ENCODE data around the gene NCAPD2. TPM values are rescaled to one million over a fixed set of nuclear protein-coding genes. Genes with fewer than 3 reads are reported as not detected.
A peak's percentile ranks its signal among the peaks of the same experiment; 100 is the strongest.

Gene NCAPD2
- total and polyA plus RNA-seq, 2 donors (not counting 1 experiment from before 2014, with no cell fraction given), result 19.9 to 42.1 TPM

DNA sequence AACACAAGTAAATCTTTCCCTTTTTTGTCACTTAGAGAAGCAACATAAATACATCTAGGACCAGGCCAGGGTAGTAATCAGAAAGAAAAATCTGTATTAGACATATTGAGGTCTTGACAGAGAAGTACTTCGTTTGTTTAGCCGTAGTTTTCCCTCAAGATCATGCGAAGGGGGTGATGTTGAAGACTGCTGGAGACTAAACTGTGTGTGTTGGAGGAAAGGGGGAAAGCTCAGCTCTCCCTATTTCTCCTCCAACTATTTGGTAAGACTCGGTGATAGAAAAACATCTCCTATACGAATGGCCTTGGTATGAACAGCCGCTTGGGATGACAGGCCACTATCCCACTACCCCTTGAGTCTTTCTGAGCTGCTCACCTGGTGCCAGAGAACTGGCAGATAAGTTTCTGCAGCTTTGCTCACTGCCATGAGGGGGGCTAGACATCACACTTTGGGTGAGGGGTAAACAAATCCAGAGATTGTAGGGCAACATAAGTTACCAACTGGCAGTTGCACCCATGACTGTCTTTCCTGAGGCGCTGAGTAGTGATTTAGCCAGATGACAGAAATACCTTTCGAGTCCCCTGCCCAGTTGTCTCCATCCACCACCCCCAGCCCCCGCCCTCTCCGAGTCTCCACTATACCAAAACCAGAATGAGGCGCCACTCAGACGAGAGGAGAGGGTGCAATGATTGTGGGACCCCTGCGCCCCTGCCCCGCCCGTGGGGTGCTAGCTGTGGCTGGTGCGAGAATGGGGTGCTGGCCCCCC, 24.1 kb upstream of the NCAPD2 start:
- no peak for DNase-seq
- POLR2A ChIA-PET, result interaction anchor here (0.5 to 3.6 kb wide), 17 partner anchors 9 to 382 kb away, joined by 3 to 46 read pairs (median 6); partner anchors contain the start of genes CD27, GAPDH, MRPL51 and NCAPD2

More for the DNA sequence above, 24.1 kb upstream of the NCAPD2 start:
- Mint-ChIP-seq H3K27me3 (no peaks in the 10 kb centered on the region), H3K4me1 (peaks cover 53% of the 10 kb centered on the region), H3K27ac (peak overlapping the region; percentile 97), H3K9me3 (ENCODE audit: insufficient read depth) (no peaks in the 10 kb centered on the region), H3K4me3 (peak overlapping the region; percentile 90)
- Histone ChIP-seq H3K4me2 (replicated peaks; ENCODE audit: low read depth, low read length, poor library complexity, severe bottlenecking) (peak overlapping the region; percentile 89), H3K36me3 (replicated peaks in 1 of 2; ENCODE audit: control extremely low read depth in 1 of 2, control insufficient read depth in 1 of 2, extremely low read depth in 1 of 2, insufficient read depth in 2 of 2, low read length in 1 of 2) (peaks cover 1 to 15% of the 10 kb centered on the region in 2 experiments), H3K4me1 (ENCODE audit: control insufficient read depth in 2 of 2, insufficient read depth in 2 of 2, low read length in 2 of 2) (peaks cover 30 to 51% of the 10 kb centered on the region in 2 donors), H3K27me3 (replicated peaks in 1 of 4; ENCODE audit: control extremely low read depth in 1 of 4, control insufficient read depth in 3 of 4, insufficient read depth in 4 of 4, low read length in 3 of 4) (no peaks in the 10 kb centered on the region), H3K27ac (ENCODE audit: low read length in 2 of 2) (peak overlapping the region; percentile 75 to 82), H3K79me2 (ENCODE audit: control insufficient read depth, insufficient read depth, low read length) (peaks cover 43% of the 10 kb centered on the region), H4K20me1 (ENCODE audit: control insufficient read depth, insufficient read depth, low read length, poor library complexity, severe bottlenecking) (peaks cover 19% of the 10 kb centered on the region), H3K9me3 (ENCODE audit: control extremely low read depth in 1 of 3, control insufficient read depth in 2 of 3, insufficient read depth in 1 of 3, low read length in 2 of 3) (no peaks in the 10 kb centered on the region), H3K9ac (ENCODE audit: low read length) (peak overlapping the region; percentile 82), H2AFZ (ENCODE audit: insufficient read depth, low read depth, low read length, poor library complexity, severe bottlenecking) (peak overlapping the region; percentile 94), H3K4me3 (ENCODE audit: control extremely low read depth in 1 of 5, extremely low read depth in 1 of 5, insufficient read depth in 1 of 5, low read depth in 2 of 5, low read length in 4 of 5) (peak overlapping the region; percentile 54 to 82 (median 75))
- CTCF ChIA-PET, result interaction anchor here (0.8 to 6.0 kb wide), 16 partner anchors 8 to 144 kb away, joined by 3 to 67 read pairs (median 4); partner anchors contain the start of genes CD27 and MRPL51
- no peak for TF ChIP-seq EZH2 (IDR thresholded peaks at IDR 0.05; ENCODE audit: borderline replicate concordance, insufficient read depth, low read depth, low read length, poor library complexity, severe bottlenecking)
- TF ChIP-seq, protein P1, sequence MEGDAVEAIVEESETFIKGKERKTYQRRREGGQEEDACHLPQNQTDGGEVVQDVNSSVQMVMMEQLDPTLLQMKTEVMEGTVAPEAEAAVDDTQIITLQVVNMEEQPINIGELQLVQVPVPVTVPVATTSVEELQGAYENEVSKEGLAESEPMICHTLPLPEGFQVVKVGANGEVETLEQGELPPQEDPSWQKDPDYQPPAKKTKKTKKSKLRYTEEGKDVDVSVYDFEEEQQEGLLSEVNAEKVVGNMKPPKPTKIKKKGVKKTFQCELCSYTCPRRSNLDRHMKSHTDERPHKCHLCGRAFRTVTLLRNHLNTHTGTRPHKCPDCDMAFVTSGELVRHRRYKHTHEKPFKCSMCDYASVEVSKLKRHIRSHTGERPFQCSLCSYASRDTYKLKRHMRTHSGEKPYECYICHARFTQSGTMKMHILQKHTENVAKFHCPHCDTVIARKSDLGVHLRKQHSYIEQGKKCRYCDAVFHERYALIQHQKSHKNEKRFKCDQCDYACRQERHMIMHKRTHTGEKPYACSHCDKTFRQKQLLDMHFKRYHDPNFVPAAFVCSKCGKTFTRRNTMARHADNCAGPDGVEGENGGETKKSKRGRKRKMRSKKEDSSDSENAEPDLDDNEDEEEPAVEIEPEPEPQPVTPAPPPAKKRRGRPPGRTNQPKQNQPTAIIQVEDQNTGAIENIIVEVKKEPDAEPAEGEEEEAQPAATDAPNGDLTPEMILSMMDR (IDR thresholded peaks at IDR 0.05), result no peak
- ATAC-seq (ENCODE audit: low read depth), result no peak
- intact Hi-C loops (cut with micrococcal nuclease), result loop anchor here (1.0 to 10.0 kb wide), 5 partner anchors 7 to 135 kb away; partner anchors contain the start of genes GAPDH, MRPL51 and NOP2
- WGBS (ENCODE audit: insufficient coverage), result 1% methylated on average over 5 of the region's 16 CpGs

Data from B cell (primary cell).